MM.1S (cell line): ENCODE results near the gene LVRN.

Source experiments
- DNase-seq: peaks from one replicate; pipeline ENCODE4 v3.0.0-alpha.2; 2015
- H2AFZ ChIP-seq: fragments of 300-600 bp; sonication (generic); 2 replicates; pipeline ENCODE4 v1.6.0; 2016; ENCODE audit warnings: antibody characterized with exemption, low read length
- H3F3A ChIP-seq: fragments of 300-600 bp; sonication (generic); 2 replicates; pipeline ENCODE4 v1.6.1; 2016; ENCODE audit warnings: mild to moderate bottlenecking, antibody characterized with exemption, low read length, moderate library complexity, mixed read lengths; ENCODE audit not compliant: insufficient read depth
- H3K27ac ChIP-seq: fragments of 300-600 bp; sonication (generic); 2 replicates; pipeline ENCODE4 v1.5.1; 2016; ENCODE audit warnings: mild to moderate bottlenecking, low read length
- H3K27me3 ChIP-seq: fragments of 300-600 bp; sonication (generic); replicated peaks from 2 replicates; pipeline ENCODE4 v1.6.0; 2016; ENCODE audit warnings: low read length; ENCODE audit not compliant: insufficient read depth
- H3K36me3 ChIP-seq: fragments of 300-600 bp; sonication (generic); replicated peaks from 2 replicates; pipeline ENCODE4 v1.6.1; 2016; ENCODE audit warnings: mild to moderate bottlenecking, low read length, mixed read lengths; ENCODE audit not compliant: insufficient read depth
- H3K4me1 ChIP-seq: fragments of 300-600 bp; sonication (generic); 2 replicates; pipeline ENCODE4 v1.6.1; 2016; ENCODE audit warnings: low read length, mixed read lengths
- H3K4me2 ChIP-seq: fragments of 300-600 bp; sonication (generic); 2 replicates; pipeline ENCODE4 v1.6.0; 2016; ENCODE audit warnings: low read depth, low read length
- H3K4me3 ChIP-seq: fragments of 300-600 bp; sonication (generic); 2 replicates; pipeline ENCODE4 v1.5.1; 2016; ENCODE audit warnings: low read length, mixed read lengths
- H3K79me2 ChIP-seq: fragments of 300-600 bp; sonication (generic); 2 replicates; pipeline ENCODE4 v1.6.1; 2016; ENCODE audit warnings: mixed run types, low read length, mixed read lengths
- H3K9ac ChIP-seq: fragments of 300-600 bp; sonication (generic); 2 replicates; pipeline ENCODE4 v1.6.1; 2016; ENCODE audit warnings: low read length, mixed read lengths
- H3K9me2 ChIP-seq: fragments of 300-600 bp; sonication (generic); replicated peaks from 2 replicates; pipeline ENCODE4 v1.6.1; 2016; ENCODE audit warnings: mild to moderate bottlenecking, low read length, mixed read lengths; ENCODE audit not compliant: insufficient read depth
- H3K9me3 ChIP-seq: fragments of 300-600 bp; sonication (generic); replicated peaks from 2 replicates; pipeline ENCODE4 v1.6.1; 2016; ENCODE audit warnings: mild to moderate bottlenecking, low read length, mixed read lengths; ENCODE audit not compliant: insufficient read depth
- H4K20me1 ChIP-seq: fragments of 300-600 bp; sonication (generic); 2 replicates; pipeline ENCODE4 v1.6.1; 2016; ENCODE audit warnings: mild to moderate bottlenecking, low read length, moderate library complexity, mixed read lengths; ENCODE audit not compliant: insufficient read depth
- CTCF ChIP-seq: fragments of 300-600 bp; sonication (generic); IDR thresholded peaks from 2 replicates; pipeline ENCODE4 v1.5.1; 2016; ENCODE audit warnings: antibody characterized with exemption, low read length, mixed read lengths
- EZH2 ChIP-seq: fragments of 300-600 bp; sonication (generic); optimal IDR thresholded peaks from 2 replicates; pipeline ENCODE3; 2017; ENCODE audit warnings: low read depth, mild to moderate bottlenecking, antibody characterized with exemption, low read length, mixed read lengths
- EZH2phosphoT487 ChIP-seq: fragments of 300-600 bp; sonication (generic); IDR thresholded peaks from 2 replicates; pipeline ENCODE4 v1.6.1; 2018; ENCODE audit warnings: antibody characterized with exemption, low read length

Gene LVRN

GRCh38 chr5:115947260-115947659 is 15.0 kb upstream of the LVRN start:
- Histone ChIP-seq H3K4me3 (no peak overlapping the region), H3F3A (no peaks in the 10 kb centered on the region), H3K27ac (no peak overlapping the region), H2AFZ (no peak overlapping the region), H3K9me2 (no peaks in the 10 kb centered on the region), H3K9me3 (no peaks in the 10 kb centered on the region), H3K4me2 (no peak overlapping the region), H4K20me1 (no peaks in the 10 kb centered on the region), H3K4me1 (no peaks in the 10 kb centered on the region), H3K9ac (no peak overlapping the region), H3K27me3 (no peaks in the 10 kb centered on the region), H3K36me3 (no peaks in the 10 kb centered on the region), H3K79me2 (no peaks in the 10 kb centered on the region)
- DNase-seq, result no peak
- TF ChIP-seq CTCF (no peak), EZH2phosphoT487 (no peak), EZH2 (no peak)

- H3K4me1 ChIP-seq, result no peaks in the 10 kb centered on the region
- no peaks in the 10 kb centered on the region for H3K9me2 ChIP-seq
- H2AFZ ChIP-seq, result no peak overlapping the region
- no peaks in the 10 kb centered on the region for H3K36me3 ChIP-seq
- H3F3A ChIP-seq, result no peaks in the 10 kb centered on the region
- H3K4me3 ChIP-seq, result no peak overlapping the region
- no peak overlapping the region for H3K9ac ChIP-seq
- TF ChIP-seq EZH2phosphoT487 (no peak), EZH2 (no peak), CTCF (no peak)
- no peak overlapping the region for H3K4me2 ChIP-seq
- DNase-seq, result no peak
- no peak overlapping the region for H3K27ac ChIP-seq
- no peaks in the 10 kb centered on the region for H3K79me2 ChIP-seq
- H3K27me3 ChIP-seq, result no peaks in the 10 kb centered on the region
- H3K9me3 ChIP-seq, result no peaks in the 10 kb centered on the region
- H4K20me1 ChIP-seq, result no peaks in the 10 kb centered on the region
Observed at GRCh38 chr5:115948091-115948534, 14.2 kb upstream of the LVRN start.

GRCh38 chr5:115949096-115949495 is 13.2 kb upstream of the LVRN start:
- H3K4me1 ChIP-seq, result no peaks in the 10 kb centered on the region
- H4K20me1 ChIP-seq, result no peaks in the 10 kb centered on the region
- no peak for DNase-seq
- no peaks in the 10 kb centered on the region for H3K9me3 ChIP-seq
- no peaks in the 10 kb centered on the region for H3K79me2 ChIP-seq
- no peak overlapping the region for H3K9ac ChIP-seq
- H3K36me3 ChIP-seq, result no peaks in the 10 kb centered on the region
- no peak overlapping the region for H3K4me2 ChIP-seq
- H3K4me3 ChIP-seq, result no peak overlapping the region
- no peaks in the 10 kb centered on the region for H3K27me3 ChIP-seq
- H3K27ac ChIP-seq, result no peak overlapping the region
- H3K9me2 ChIP-seq, result no peaks in the 10 kb centered on the region
- H3F3A ChIP-seq, result no peaks in the 10 kb centered on the region
- TF ChIP-seq EZH2 (no peak), CTCF (no peak), EZH2phosphoT487 (no peak)
- no peak overlapping the region for H2AFZ ChIP-seq
